Endodermal cell (in vitro differentiated cells): Measurements from ENCODE around the gene PTPA. TPM values are rescaled to one million over a fixed set of nuclear protein-coding genes. Genes with fewer than 3 reads are reported as not detected.

ENCODE experiments used
- DNase-seq: peaks from one replicate; pipeline ENCODE4 v3.0.0-alpha.2; 2017
- H3K27ac ChIP-seq: 2 replicates; pipeline ENCODE4 v1.5.1; 2013; ENCODE audit warnings: mild to moderate bottlenecking, low read depth, low read length, moderate library complexity
- H3K27me3 ChIP-seq: 2 replicates; pipeline ENCODE4 v1.6.1; 2013; ENCODE audit warnings: mild to moderate bottlenecking, low read length, moderate library complexity; ENCODE audit not compliant: insufficient read depth, control insufficient read depth, poor library complexity, severe bottlenecking
- H3K36me3 ChIP-seq: 2 replicates; pipeline ENCODE4 v1.7.0; 2013; ENCODE audit warnings: mild to moderate bottlenecking, low read length, moderate library complexity; ENCODE audit not compliant: control insufficient read depth, insufficient read depth
- H3K4me1 ChIP-seq: one replicate; pipeline ENCODE4 v1.7.0; 2013; ENCODE audit warnings: low read length; ENCODE audit not compliant: control insufficient read depth, insufficient read depth
- H3K4me3 ChIP-seq: 2 replicates; pipeline ENCODE4 v1.5.1; 2013; ENCODE audit warnings: mild to moderate bottlenecking, low read length, moderate library complexity
- H3K9ac ChIP-seq: 2 replicates; pipeline ENCODE4 v1.6.1; 2013; ENCODE audit warnings: mild to moderate bottlenecking, low read length, moderate library complexity; ENCODE audit not compliant: poor library complexity, severe bottlenecking; ENCODE audit errors: extremely low read depth
- H3K9me3 ChIP-seq: 2 replicates; pipeline ENCODE4 v1.6.1; 2013; ENCODE audit warnings: mild to moderate bottlenecking, low read length, moderate library complexity; ENCODE audit not compliant: control insufficient read depth
- H3K27ac Mint-ChIP-seq: 2 replicates; pipeline ENCODE4 v1.8.0; 2020; ENCODE audit warnings: mixed read lengths
- H3K27me3 Mint-ChIP-seq: 2 replicates; pipeline ENCODE4 v1.8.0; 2021; ENCODE audit warnings: mild to moderate bottlenecking, mixed read lengths; ENCODE audit not compliant: insufficient read depth
- H3K36me3 Mint-ChIP-seq: 2 replicates; pipeline ENCODE4 v1.8.0; 2020; ENCODE audit warnings: low read depth, mixed read lengths
- H3K4me1 Mint-ChIP-seq: 2 replicates; pipeline ENCODE4 v1.8.0; 2020; ENCODE audit warnings: mixed read lengths
- H3K4me3 Mint-ChIP-seq: 2 replicates; pipeline ENCODE4 v1.8.0; 2020; ENCODE audit warnings: mild to moderate bottlenecking, moderate library complexity, mixed read lengths
- H3K9me3 Mint-ChIP-seq: 2 replicates; pipeline ENCODE4 v1.8.0; 2020; ENCODE audit warnings: mild to moderate bottlenecking, mixed read lengths
- WGBS, 2 experiments: methylation state at CpG; one replicate each; pipeline versions ENCODE4 v1.1.5 to v1.1.7; 2013; ENCODE audit warnings: missing lambda C conversion rate in 2 of 2, mixed read lengths in 1 of 2; ENCODE audit not compliant: insufficient coverage in 1 of 2, insufficient read length in 1 of 2; 5-methylcytosine and 5-hydroxymethylcytosine counted together
- total RNA-seq, 2 donors: library from RNA; stranded (reverse); fragmentation: NEBNext Ultra II Directional in 1 of 2; extraction: Animal tissue kit (Norgen Biotek cat#: 25700) in 1 of 2; gene quantifications; 2 replicates in 1 of 2; 3 replicates in 1 of 2; pipeline ENCODE4 v1.2.1, GENCODE V29; 2021
- TF ChIP-seq, protein P1 (sequence below): fragments of 200-600 bp; sonication (generic); conservative IDR thresholded peaks from 2 replicates; pipeline ENCODE4 v1.5.0; 2021; ENCODE audit warnings: antibody characterized with exemption, mild to moderate bottlenecking

The PTPA gene
- total RNA-seq, 2 donors from 2014 or later: 134 to 139 TPM

DNA sequence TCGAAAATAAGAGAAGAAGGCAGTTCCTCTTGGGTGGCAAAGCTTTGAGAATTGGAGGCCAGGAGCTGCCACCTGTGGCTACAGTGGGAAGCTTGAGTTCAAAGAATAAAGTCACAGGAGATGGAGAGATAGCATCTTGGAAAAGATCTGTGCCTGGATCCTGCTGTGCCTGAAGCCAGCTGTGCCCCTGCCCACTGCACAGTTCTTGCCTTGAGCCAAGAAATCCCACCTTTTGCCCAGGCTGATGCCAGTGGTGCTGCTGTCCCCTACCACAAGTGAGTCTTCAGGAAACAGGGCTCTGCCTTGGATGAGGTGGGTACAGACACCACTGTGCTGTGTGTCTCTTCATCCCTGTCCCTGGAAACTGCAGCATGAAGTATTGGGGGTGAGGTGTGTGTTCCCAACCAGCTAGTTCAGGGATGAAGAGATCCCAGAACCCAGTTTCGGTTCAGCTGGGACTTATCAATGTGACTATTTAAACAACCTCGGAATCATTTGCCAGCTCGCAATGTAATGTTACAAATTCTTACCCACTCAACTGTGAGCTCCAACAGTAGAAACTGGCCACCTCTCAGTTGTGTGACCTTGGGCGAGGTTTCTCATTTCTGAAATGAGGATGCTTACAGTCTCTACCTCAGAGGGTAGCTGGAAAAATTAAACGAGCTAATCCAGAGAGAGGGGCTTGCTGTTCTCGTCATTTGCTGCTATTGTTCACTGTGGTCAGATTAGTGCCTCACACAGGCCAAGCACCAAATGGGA is 61.0 kb downstream of the PTPA start:
- TF ChIP-seq, protein P1, sequence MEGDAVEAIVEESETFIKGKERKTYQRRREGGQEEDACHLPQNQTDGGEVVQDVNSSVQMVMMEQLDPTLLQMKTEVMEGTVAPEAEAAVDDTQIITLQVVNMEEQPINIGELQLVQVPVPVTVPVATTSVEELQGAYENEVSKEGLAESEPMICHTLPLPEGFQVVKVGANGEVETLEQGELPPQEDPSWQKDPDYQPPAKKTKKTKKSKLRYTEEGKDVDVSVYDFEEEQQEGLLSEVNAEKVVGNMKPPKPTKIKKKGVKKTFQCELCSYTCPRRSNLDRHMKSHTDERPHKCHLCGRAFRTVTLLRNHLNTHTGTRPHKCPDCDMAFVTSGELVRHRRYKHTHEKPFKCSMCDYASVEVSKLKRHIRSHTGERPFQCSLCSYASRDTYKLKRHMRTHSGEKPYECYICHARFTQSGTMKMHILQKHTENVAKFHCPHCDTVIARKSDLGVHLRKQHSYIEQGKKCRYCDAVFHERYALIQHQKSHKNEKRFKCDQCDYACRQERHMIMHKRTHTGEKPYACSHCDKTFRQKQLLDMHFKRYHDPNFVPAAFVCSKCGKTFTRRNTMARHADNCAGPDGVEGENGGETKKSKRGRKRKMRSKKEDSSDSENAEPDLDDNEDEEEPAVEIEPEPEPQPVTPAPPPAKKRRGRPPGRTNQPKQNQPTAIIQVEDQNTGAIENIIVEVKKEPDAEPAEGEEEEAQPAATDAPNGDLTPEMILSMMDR: no peak
- Histone ChIP-seq H3K4me3 (no peak overlapping the region), H3K9me3 (no peaks in the 10 kb centered on the region), H3K4me1 (peaks cover 6% of the 10 kb centered on the region), H3K27me3 (peaks cover 18% of the 10 kb centered on the region), H3K9ac (no peak overlapping the region), H3K36me3 (no peaks in the 10 kb centered on the region), H3K27ac (no peak overlapping the region)
- Mint-ChIP-seq H3K4me1 (peaks cover 24% of the 10 kb centered on the region), H3K27me3 (peaks cover 24% of the 10 kb centered on the region), H3K27ac (no peak overlapping the region), H3K36me3 (no peaks in the 10 kb centered on the region), H3K4me3 (no peak overlapping the region), H3K9me3 (no peaks in the 10 kb centered on the region)
- WGBS, 2 experiments: 92 to 93% methylated on average over 7 of the region's 7 CpGs
- DNase-seq: no peak

DNA sequence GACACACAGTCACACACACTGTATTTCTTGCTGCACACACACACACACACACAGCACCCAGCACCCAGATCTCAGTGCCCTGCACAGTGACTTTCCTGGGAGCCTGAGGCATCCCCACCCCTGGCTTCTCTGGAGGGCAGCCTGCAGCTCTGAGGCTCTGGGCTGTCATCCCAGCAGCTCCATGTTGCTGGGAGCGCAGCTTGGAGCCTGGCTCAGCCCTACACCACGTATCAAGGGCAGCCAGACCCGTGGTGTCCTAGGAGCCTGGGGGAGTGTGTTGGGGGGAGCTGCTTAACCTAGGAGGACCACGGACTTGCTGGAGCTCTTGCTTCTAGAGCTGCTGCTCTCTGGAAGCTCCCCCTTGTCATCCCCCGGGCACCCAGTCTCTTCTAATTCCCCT is 61.6 kb downstream of the PTPA start:
- Mint-ChIP-seq H3K27me3 (peaks cover 24% of the 10 kb centered on the region), H3K4me1 (peaks cover 20% of the 10 kb centered on the region), H3K4me3 (no peak overlapping the region), H3K9me3 (no peaks in the 10 kb centered on the region), H3K36me3 (no peaks in the 10 kb centered on the region), H3K27ac (no peak overlapping the region)
- no peaks in the 10 kb centered on the region for H3K36me3 ChIP-seq
- no peak overlapping the region for H3K4me3 ChIP-seq
- no peak overlapping the region for H3K27ac ChIP-seq
- H3K9ac ChIP-seq: no peak overlapping the region
- H3K27me3 ChIP-seq: peaks cover 18% of the 10 kb centered on the region
- WGBS, 2 experiments: 54 to 60% methylated on average over 1 to 5 of the region's 5 CpGs
- H3K4me1 ChIP-seq: peaks cover 6% of the 10 kb centered on the region
- DNase-seq: no peak
- TF ChIP-seq, protein P1: no peak
- no peaks in the 10 kb centered on the region for H3K9me3 ChIP-seq

DNA sequence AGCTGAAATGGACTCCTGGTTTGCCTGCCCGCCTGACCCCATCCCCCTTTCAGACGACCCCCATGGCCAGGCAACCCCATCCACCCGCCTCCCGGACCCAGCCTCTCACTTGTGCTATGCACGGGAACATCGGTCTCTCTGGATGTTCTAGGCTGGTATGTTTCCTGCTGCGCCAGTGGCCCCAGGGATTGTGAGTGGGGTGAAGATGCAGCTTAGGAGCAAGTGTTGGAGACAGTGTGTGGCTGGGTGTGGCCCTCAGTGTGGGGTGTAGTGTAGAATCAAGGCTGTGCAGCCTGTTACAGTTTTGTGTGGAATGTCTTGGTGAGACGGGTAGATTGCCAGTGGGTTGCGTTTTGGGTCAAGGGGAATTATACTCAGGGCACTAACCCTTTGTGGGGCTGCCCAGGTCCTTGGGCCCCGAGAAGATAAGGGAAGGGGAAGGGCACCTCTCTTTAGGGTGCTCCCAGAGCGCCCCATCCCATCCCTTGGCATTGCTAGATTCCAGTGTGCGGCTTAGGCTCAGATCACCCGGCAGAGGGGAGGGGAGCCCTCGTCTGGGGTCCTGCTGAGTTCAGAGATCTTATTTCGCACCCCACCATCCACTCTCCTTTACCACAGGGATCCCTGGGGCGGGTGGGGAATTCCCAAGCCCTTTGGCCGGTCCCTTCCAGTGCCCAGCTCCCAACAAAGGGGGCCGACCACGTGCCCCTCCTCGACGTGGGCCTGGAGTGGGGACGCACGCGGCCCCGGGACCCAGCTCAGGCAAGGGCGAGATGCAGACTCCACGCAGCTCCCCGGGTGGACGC is 62.3 kb downstream of the PTPA start:
- Mint-ChIP-seq H3K4me1 (peaks cover 17% of the 10 kb centered on the region), H3K27ac (no peak overlapping the region), H3K27me3 (peaks cover 24% of the 10 kb centered on the region), H3K9me3 (no peaks in the 10 kb centered on the region), H3K36me3 (no peaks in the 10 kb centered on the region), H3K4me3 (peak overlapping the region; percentile 80)
- peaks cover 18% of the 10 kb centered on the region for H3K27me3 ChIP-seq
- H3K4me3 ChIP-seq: peak overlapping the region; percentile 90
- peaks cover 3% of the 10 kb centered on the region for H3K4me1 ChIP-seq
- no peaks in the 10 kb centered on the region for H3K9me3 ChIP-seq
- H3K36me3 ChIP-seq: no peaks in the 10 kb centered on the region
- no peak for DNase-seq
- TF ChIP-seq, protein P1: no peak
- no peak overlapping the region for H3K9ac ChIP-seq
- no peak overlapping the region for H3K27ac ChIP-seq
- WGBS, 2 experiments: 0 to 35% methylated on average over 6 to 29 of the region's 29 CpGs
